Measurements from ENCODE around the gene ZNF681.

Gene ZNF681

DNA sequence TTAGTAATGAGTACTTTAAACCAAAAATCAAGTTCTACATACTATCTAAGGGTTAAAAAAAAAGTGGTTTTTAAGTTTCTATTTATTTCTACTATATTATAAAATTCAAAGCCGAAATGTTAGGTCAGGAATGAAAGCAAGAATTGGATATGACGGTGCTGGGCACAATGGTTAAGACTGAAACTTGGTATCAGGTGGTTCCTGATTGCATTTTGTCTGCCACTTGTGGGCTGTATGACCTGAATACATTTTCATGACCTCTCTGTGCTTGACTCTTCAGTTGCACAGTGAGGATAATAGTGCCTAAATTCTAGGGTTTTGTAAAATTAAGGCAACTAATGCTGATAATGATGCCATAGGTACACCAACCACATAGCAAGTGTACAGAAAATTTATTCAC lies 49.3 kb downstream of the ZNF681 start:
- no peak for TF ChIP-seq EZH2phosphoT487 (conservative IDR thresholded peaks at IDR 0.05; ENCODE audit: low read length)
- TF ChIP-seq, protein P1, sequence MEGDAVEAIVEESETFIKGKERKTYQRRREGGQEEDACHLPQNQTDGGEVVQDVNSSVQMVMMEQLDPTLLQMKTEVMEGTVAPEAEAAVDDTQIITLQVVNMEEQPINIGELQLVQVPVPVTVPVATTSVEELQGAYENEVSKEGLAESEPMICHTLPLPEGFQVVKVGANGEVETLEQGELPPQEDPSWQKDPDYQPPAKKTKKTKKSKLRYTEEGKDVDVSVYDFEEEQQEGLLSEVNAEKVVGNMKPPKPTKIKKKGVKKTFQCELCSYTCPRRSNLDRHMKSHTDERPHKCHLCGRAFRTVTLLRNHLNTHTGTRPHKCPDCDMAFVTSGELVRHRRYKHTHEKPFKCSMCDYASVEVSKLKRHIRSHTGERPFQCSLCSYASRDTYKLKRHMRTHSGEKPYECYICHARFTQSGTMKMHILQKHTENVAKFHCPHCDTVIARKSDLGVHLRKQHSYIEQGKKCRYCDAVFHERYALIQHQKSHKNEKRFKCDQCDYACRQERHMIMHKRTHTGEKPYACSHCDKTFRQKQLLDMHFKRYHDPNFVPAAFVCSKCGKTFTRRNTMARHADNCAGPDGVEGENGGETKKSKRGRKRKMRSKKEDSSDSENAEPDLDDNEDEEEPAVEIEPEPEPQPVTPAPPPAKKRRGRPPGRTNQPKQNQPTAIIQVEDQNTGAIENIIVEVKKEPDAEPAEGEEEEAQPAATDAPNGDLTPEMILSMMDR (IDR thresholded peaks at IDR 0.05; ENCODE audit: insufficient read depth, low read length, poor library complexity, severe bottlenecking) = no peak
- no peak overlapping the region for H3K4me3 ChIP-seq (ENCODE audit: insufficient read depth, low read length, poor library complexity, severe bottlenecking)
- H3K9me2 ChIP-seq (replicated peaks; ENCODE audit: insufficient read depth, low read length) = no peaks in the 10 kb centered on the region
- H3K4me2 ChIP-seq (ENCODE audit: low read depth, low read length, poor library complexity, severe bottlenecking) = no peak overlapping the region
- no peaks in the 10 kb centered on the region for H3K79me2 ChIP-seq (ENCODE audit: insufficient read depth, low read length)
- no peak overlapping the region for H3K27ac ChIP-seq (ENCODE audit: low read depth, low read length)
- H3F3A ChIP-seq (ENCODE audit: insufficient read depth) = no peaks in the 10 kb centered on the region
- no peaks in the 10 kb centered on the region for H3K36me3 ChIP-seq (ENCODE audit: low read length)
- H3K27me3 ChIP-seq (ENCODE audit: low read length) = no peaks in the 10 kb centered on the region
- no peaks in the 10 kb centered on the region for H3K9me3 ChIP-seq (ENCODE audit: insufficient read depth, low read length)
- H4K20me1 ChIP-seq (ENCODE audit: low read depth, low read length) = no peaks in the 10 kb centered on the region
- no peak overlapping the region for H2AFZ ChIP-seq (ENCODE audit: low read depth, low read length, severe bottlenecking)
- no peak overlapping the region for H3K9ac ChIP-seq (ENCODE audit: low read length)

DNA sequence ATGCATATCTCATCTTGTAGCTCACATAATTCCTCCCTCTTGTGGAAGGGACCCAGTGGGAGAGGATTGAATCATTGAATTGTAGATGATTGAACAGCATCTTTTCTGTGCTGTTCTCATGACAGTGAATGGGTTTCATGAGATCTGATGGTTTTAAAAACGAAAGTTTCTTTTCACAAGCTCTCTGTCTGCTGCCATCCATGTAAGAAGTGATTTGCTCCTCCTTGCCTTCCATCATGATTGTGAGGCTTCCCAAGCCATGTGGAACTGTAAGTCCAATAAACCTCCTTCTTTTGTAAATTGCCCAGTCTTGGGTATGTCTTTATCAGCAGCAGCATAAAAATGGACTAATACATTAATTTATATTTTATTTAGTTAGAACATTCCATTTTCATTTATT lies 52.0 kb downstream of the ZNF681 start:
- no peaks in the 10 kb centered on the region for H3K9me2 ChIP-seq (replicated peaks; ENCODE audit: insufficient read depth, low read length)
- no peak overlapping the region for H2AFZ ChIP-seq (ENCODE audit: low read depth, low read length, severe bottlenecking)
- no peaks in the 10 kb centered on the region for H3K36me3 ChIP-seq (ENCODE audit: low read length)
- H3K79me2 ChIP-seq (ENCODE audit: insufficient read depth, low read length) = no peaks in the 10 kb centered on the region
- no peaks in the 10 kb centered on the region for H3F3A ChIP-seq (ENCODE audit: insufficient read depth)
- no peaks in the 10 kb centered on the region for H4K20me1 ChIP-seq (ENCODE audit: low read depth, low read length)
- no peaks in the 10 kb centered on the region for H3K9me3 ChIP-seq (ENCODE audit: insufficient read depth, low read length)
- no peak overlapping the region for H3K4me3 ChIP-seq (ENCODE audit: insufficient read depth, low read length, poor library complexity, severe bottlenecking)
- no peak overlapping the region for H3K4me2 ChIP-seq (ENCODE audit: low read depth, low read length, poor library complexity, severe bottlenecking)
- no peak overlapping the region for H3K9ac ChIP-seq (ENCODE audit: low read length)
- no peak overlapping the region for H3K27ac ChIP-seq (ENCODE audit: low read depth, low read length)
- no peaks in the 10 kb centered on the region for H3K27me3 ChIP-seq (ENCODE audit: low read length)
- TF ChIP-seq, protein P1 (IDR thresholded peaks at IDR 0.05; ENCODE audit: insufficient read depth, low read length, poor library complexity, severe bottlenecking) = no peak
- TF ChIP-seq EZH2phosphoT487 (conservative IDR thresholded peaks at IDR 0.05; ENCODE audit: low read length) = no peak

DNA sequence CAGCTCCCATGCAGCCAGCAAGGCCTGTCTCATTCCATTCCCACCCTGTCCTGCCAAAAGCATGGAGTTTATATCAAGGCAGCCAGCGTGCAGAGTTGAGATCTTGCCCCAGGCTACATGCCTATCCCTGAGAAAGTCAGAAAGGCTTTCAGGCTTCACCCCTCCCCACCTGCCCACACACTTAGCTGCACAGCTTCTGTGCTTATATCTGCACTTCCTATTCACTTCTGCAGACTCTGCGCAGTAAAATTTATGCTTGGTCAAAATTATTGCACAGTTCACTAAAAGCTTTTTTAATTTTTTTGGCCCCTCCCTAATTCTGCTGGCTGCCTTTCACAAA lies 59.2 kb downstream of the ZNF681 start:
- Histone ChIP-seq H3K9me3 (ENCODE audit: insufficient read depth, low read length) (no peaks in the 10 kb centered on the region), H3K27me3 (ENCODE audit: low read length) (no peaks in the 10 kb centered on the region), H3K9ac (ENCODE audit: low read length) (no peak overlapping the region), H3K36me3 (ENCODE audit: low read length) (no peaks in the 10 kb centered on the region), H3F3A (ENCODE audit: insufficient read depth) (no peaks in the 10 kb centered on the region), H4K20me1 (ENCODE audit: low read depth, low read length) (no peaks in the 10 kb centered on the region), H3K79me2 (ENCODE audit: insufficient read depth, low read length) (no peaks in the 10 kb centered on the region), H3K9me2 (replicated peaks; ENCODE audit: insufficient read depth, low read length) (no peaks in the 10 kb centered on the region), H3K4me3 (ENCODE audit: insufficient read depth, low read length, poor library complexity, severe bottlenecking) (no peak overlapping the region), H3K4me2 (ENCODE audit: low read depth, low read length, poor library complexity, severe bottlenecking) (no peak overlapping the region), H2AFZ (ENCODE audit: low read depth, low read length, severe bottlenecking) (no peak overlapping the region), H3K27ac (ENCODE audit: low read depth, low read length) (no peak overlapping the region)
- TF ChIP-seq EZH2phosphoT487 (conservative IDR thresholded peaks at IDR 0.05; ENCODE audit: low read length) = no peak
- TF ChIP-seq, protein P1 (IDR thresholded peaks at IDR 0.05; ENCODE audit: insufficient read depth, low read length, poor library complexity, severe bottlenecking) = no peak

Measured in SU-DHL-6 (cell line).